GM21423 (cell line): ENCODE results near the gene LPAR2.

Experiments
- ATAC-seq: cut with Tn5 transposase; IDR thresholded peaks from one replicate; pipeline ENCODE4 v1.9.1; 2021; ENCODE audit warnings: mild to moderate bottlenecking, moderate library complexity; ENCODE audit not compliant: unreplicated experiment

The LPAR2 gene

DNA sequence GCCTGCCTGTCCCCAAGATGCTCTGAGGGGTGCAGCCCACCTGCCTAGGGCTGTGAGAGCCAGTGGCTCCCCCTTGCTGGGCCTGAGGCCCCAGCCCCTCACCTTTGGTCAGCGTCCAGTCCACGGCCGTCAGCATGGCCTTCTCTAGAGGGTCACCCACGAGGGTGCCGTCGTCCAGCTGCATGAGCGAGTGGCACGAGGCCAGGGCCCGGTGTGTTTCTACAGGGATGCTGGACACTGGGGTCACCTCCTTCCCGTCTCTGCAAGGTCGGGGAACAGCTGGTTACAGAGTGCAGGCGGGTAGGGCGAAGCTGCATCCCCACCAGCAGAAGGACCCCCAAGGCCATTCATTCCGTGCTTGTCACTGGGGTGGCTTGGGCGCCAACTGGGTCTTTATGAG, 26.4 kb upstream of the LPAR2 start:
- no peak for ATAC-seq

DNA sequence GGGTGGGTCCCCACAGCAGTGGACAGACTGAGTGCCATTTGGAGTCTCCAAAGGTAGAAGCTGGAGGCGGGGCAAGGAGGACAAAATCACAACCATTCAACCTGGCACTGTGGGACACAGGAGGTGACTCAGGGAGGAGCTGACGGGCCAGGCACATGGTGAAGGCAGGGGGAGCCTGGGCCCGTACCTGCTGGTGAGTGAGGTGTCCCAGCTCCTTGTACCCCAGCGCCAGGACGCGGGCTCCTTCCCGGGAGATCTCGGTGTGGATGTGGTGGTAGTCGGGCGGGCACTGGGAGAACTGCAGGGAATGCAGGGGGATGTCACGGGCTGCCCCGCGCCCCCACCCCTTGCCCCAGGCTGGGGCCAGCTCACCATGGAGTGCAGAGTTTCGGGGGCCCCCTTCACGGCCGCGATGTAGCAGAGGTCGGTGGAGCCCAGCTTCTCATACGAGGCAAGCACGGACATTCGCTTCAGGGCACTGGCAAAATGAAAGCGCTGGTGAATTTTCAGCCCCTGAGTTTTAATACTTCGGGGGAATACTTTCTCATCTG, 25.7 kb upstream of the LPAR2 start:
- ATAC-seq: no peak

DNA sequence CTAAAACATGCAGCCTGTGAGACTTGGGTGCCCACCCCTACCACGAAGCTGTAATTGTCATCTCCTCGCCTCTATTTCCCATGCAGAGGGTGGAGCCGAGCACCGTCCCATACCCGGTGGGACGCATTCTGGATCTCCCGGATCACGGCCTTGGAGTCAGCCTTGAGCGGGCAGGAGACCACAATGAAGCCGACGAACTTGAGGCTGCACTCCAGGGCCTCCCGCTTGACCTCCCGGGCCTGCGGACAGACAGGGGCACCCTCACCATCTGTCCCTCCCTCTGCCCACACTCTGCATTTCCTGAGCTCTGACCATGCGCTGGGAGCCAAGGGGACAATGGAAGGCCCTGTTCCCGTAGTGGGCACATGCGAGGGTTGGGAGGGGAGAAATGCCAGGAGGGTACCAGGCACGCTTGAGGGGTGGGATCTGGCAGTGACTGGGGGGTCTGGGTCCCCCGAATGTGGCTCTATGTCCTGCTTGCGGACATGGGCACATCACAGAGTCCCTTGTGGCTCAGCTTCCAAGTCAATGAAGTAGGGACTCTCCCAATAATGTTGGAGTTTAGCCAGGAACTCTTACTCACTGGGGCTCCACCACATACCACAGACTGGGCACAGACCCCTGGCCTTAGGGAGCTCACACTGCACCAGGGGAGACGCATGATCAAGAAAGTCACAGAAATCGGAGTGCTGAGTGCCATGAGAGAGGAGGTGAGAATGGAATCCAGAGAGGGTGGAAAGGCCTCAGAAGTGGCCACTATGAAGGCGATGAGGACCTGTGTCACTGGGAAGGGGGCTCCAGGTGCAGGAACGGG, 24.7 kb upstream of the LPAR2 start:
- no peak for ATAC-seq

DNA sequence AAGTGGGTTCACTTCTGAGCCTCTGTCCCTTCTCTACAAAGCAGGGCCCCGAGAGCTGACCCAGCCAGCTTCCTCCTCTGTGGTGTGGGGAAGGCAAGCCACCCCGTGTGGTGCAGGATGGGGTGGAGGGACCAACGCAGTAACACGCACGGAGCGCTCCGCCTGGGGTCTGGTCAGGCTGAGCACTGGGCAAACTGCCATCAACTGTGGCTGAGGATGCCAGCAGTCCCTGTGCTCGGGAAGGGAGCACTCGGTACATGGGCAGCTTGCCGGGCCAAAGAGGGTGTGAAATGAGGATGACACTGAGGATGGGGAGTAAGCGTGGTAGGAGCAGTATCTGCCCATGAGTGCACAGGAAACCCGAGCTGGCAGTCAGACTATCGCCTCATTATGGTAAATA, 23.1 kb upstream of the LPAR2 start:
- no peak for ATAC-seq

- no peak for ATAC-seq
Measured at GRCh38 chr19:19650331-19650730, 22.3 kb upstream of the LPAR2 start.

GRCh38 chr19:19649580-19649995, 21.6 kb upstream of the LPAR2 start:
- no peak for ATAC-seq

DNA sequence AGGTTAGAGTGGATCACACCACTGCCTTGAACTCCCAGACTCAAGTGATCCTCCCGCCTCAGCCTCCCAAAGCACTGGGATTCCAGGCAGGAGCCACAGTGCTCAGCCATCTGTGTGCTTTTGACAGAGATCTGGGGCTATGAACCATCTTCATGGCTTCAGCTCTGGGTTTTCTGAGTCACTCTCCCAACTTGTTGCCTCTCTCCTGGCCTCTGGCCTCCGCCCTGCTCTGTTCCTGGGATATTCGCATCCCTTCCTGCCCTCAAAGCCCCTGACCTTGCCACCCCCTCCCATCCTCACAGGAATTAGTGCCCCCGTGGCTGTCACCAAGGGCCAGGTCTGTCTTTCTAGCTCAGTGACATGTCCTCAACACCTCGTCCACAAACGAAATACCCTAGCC, 21.1 kb upstream of the LPAR2 start:
- no peak for ATAC-seq

- ATAC-seq: no peak
Measured at GRCh38 chr19:19647037-19647835, 19.2 kb upstream of the LPAR2 start.

- no peak for ATAC-seq
Measured at GRCh38 chr19:19645233-19645870, 17.3 kb upstream of the LPAR2 start.

GRCh38 chr19:19644054-19644388, 16.0 kb upstream of the LPAR2 start:
- ATAC-seq: no peak

GRCh38 chr19:19643158-19644053, 15.4 kb upstream of the LPAR2 start, which contains the start of gene GMIP:
TSS of gene GMIP (minus strand) at chr19:19643657. CDS start at chr19:19643529, 128 bp downstream.
- ATAC-seq: peak; percentile 72

GRCh38 chr19:19642506-19643157, 14.6 kb upstream of the LPAR2 start:
- ATAC-seq: peak; percentile 15

GRCh38 chr19:19637523-19638251, 9.7 kb upstream of the LPAR2 start:
- no peak for ATAC-seq

GRCh38 chr19:19637186-19637522, 9.1 kb upstream of the LPAR2 start:
- ATAC-seq: no peak

GRCh38 chr19:19636573-19637185, 8.7 kb upstream of the LPAR2 start:
- ATAC-seq: no peak

GRCh38 chr19:19635313-19635702, 7.3 kb upstream of the LPAR2 start:
- ATAC-seq: no peak

GRCh38 chr19:19634516-19635312, 6.7 kb upstream of the LPAR2 start:
- ATAC-seq: no peak
